HEK293T (cell line): ENCODE data around the gene CCDC51.

Source experiments
- CTCF ChIA-PET: fragments of 350-600 bp; formaldehyde crosslinking; extraction: SDS; loops from one replicate; lab custom pipeline; 2021; ENCODE audit warnings: antibody characterized with exemption, inconsistent platforms; lab: Yijun Ruan, JAX
- POLR2A ChIA-PET: fragments of 350-600 bp; formaldehyde crosslinking; extraction: SDS; loops from one replicate; lab custom pipeline; 2020; ENCODE audit warnings: antibody characterized with exemption, inconsistent platforms; lab: Yijun Ruan, JAX
- DNase-seq: peaks from one replicate; pipeline ENCODE4 v3.0.0; 2012; ENCODE audit warnings: mixed read lengths; ENCODE audit errors: extremely low spot score
- ARNT ChIP-seq: fragments of 450-650 bp; IDR thresholded peaks from 2 replicates; pipeline ENCODE4 v1.6.1; 2017; ENCODE audit warnings: mild to moderate bottlenecking
- BHLHE40 ChIP-seq: fragments of 450-650 bp; IDR thresholded peaks from 2 replicates; pipeline ENCODE4 v1.6.1; 2016; ENCODE audit warnings: mild to moderate bottlenecking, moderate library complexity, borderline replicate concordance
- CTBP1 ChIP-seq: fragments of 450-650 bp; IDR thresholded peaks from 2 replicates; pipeline ENCODE4 v1.6.1; 2016; ENCODE audit warnings: borderline replicate concordance
- ELF4 ChIP-seq: fragments of 450-650 bp; IDR thresholded peaks from 2 replicates; pipeline ENCODE4 v1.6.1; 2017; ENCODE audit warnings: antibody characterized with exemption
- FOXA1 ChIP-seq: fragments of 450-650 bp; IDR thresholded peaks from 2 replicates; pipeline ENCODE4 v1.6.1; 2016; ENCODE audit warnings: mild to moderate bottlenecking
- FOXK2 ChIP-seq: fragments of 450-650 bp; IDR thresholded peaks from 2 replicates; pipeline ENCODE4 v1.6.1; 2016; ENCODE audit warnings: mild to moderate bottlenecking
- FOXM1 ChIP-seq: fragments of 450-650 bp; IDR thresholded peaks from 2 replicates; pipeline ENCODE4 v1.6.1; 2017; ENCODE audit warnings: mild to moderate bottlenecking, borderline replicate concordance
- HDGF ChIP-seq: fragments of 450-650 bp; IDR thresholded peaks from 2 replicates; pipeline ENCODE4 v1.6.1; 2017; ENCODE audit warnings: antibody characterized with exemption, borderline replicate concordance
- L3MBTL2 ChIP-seq: fragments of 450-650 bp; conservative IDR thresholded peaks from 2 replicates; pipeline ENCODE4 v1.6.1; 2016; ENCODE audit warnings: mild to moderate bottlenecking
- LEF1 ChIP-seq: fragments of 450-650 bp; IDR thresholded peaks from 2 replicates; pipeline ENCODE4 v1.6.1; 2017; ENCODE audit warnings: mild to moderate bottlenecking, borderline replicate concordance
- NFRKB ChIP-seq: fragments of 450-650 bp; IDR thresholded peaks from 2 replicates; pipeline ENCODE4 v1.6.1; 2016; ENCODE audit warnings: mild to moderate bottlenecking, moderate library complexity
- PKNOX1 ChIP-seq: fragments of 450-650 bp; IDR thresholded peaks from 2 replicates; pipeline ENCODE4 v1.6.1; 2016
- SP1 ChIP-seq: fragments of 450-650 bp; IDR thresholded peaks from 2 replicates; pipeline ENCODE4 v1.6.1; 2017
- SUZ12 ChIP-seq: fragments of 450-650 bp; IDR thresholded peaks from 2 replicates; pipeline ENCODE4 v1.6.1; 2016; ENCODE audit warnings: mild to moderate bottlenecking
- TARDBP ChIP-seq: fragments of 450-650 bp; IDR thresholded peaks from 2 replicates; pipeline ENCODE4 v1.6.1; 2016
- ZNF384 ChIP-seq: fragments of 450-650 bp; IDR thresholded peaks from 2 replicates; pipeline ENCODE4 v1.6.1; 2016

CCDC51 gene

GRCh38 chr3:48409291-48410201 lies 30.4 kb downstream of the CCDC51 start:
- CTCF ChIA-PET = interaction anchor here (1.0 to 3.7 kb wide), 3 partner anchors 9 to 26 kb away, joined by 3 to 35 read pairs (median 9); no protein-coding TSS in a partner anchor
- no peak for DNase-seq
- no peak for TF ChIP-seq ELF4
- TF ChIP-seq PKNOX1 = no peak
- TF ChIP-seq NFRKB = no peak
- no peak for TF ChIP-seq FOXA1
- TF ChIP-seq SUZ12 = no peak
- no peak for TF ChIP-seq HDGF
- TF ChIP-seq ARNT = no peak
- TF ChIP-seq FOXK2 = no peak
- TF ChIP-seq CTBP1 = no peak
- no peak for TF ChIP-seq LEF1
- no peak for TF ChIP-seq FOXM1
- no peak for TF ChIP-seq SP1
- no peak for TF ChIP-seq BHLHE40
- TF ChIP-seq L3MBTL2 = no peak
- TF ChIP-seq ZNF384 = no peak
- POLR2A ChIA-PET = interaction anchor here (2.4 kb wide), 1 partner anchor 27 kb away, joined by 8 read pairs; no protein-coding TSS in a partner anchor

- ChIA-PET CTCF (interaction anchor here (0.9 to 3.7 kb wide), 5 partner anchors 8 to 135 kb away, joined by 3 to 35 read pairs (median 4); no protein-coding TSS in a partner anchor), POLR2A (interaction anchor here (2.4 kb wide), 1 partner anchor 27 kb away, joined by 8 read pairs; no protein-coding TSS in a partner anchor)
- TF ChIP-seq ELF4 = no peak
- DNase-seq = no peak
Observed at GRCh38 chr3:48408823-48409281, 31.1 kb downstream of the CCDC51 start.

GRCh38 chr3:48407542-48408099 lies 32.3 kb downstream of the CCDC51 start:
- TF ChIP-seq FOXK2 = no peak
- no peak for TF ChIP-seq FOXM1
- TF ChIP-seq FOXA1 = no peak
- TF ChIP-seq L3MBTL2 = no peak
- TF ChIP-seq ZNF384 = no peak
- TF ChIP-seq ELF4 = no peak
- no peak for TF ChIP-seq NFRKB
- TF ChIP-seq BHLHE40 = no peak
- no peak for TF ChIP-seq LEF1
- no peak for TF ChIP-seq SP1
- no peak for TF ChIP-seq SUZ12
- no peak for TF ChIP-seq TARDBP
- TF ChIP-seq CTBP1 = no peak
- no peak for TF ChIP-seq ARNT
- no peak for TF ChIP-seq HDGF
- no peak for TF ChIP-seq PKNOX1
- CTCF ChIA-PET = interaction anchor here (0.8 to 3.7 kb wide), 3 partner anchors 25 to 199 kb away, joined by 3 to 35 read pairs (median 9); no protein-coding TSS in a partner anchor
- POLR2A ChIA-PET = interaction anchor here (0.7 to 2.4 kb wide), 2 partner anchors 29 to 38 kb away, joined by 3 to 8 read pairs; partner anchors contain the start of gene ATRIP
- DNase-seq = no peak

GRCh38 chr3:48406443-48407431 lies 33.2 kb downstream of the CCDC51 start:
- ChIA-PET CTCF (interaction anchor here (0.8 to 3.7 kb wide), 2 partner anchors 29 to 198 kb away, joined by 3 to 35 read pairs; no protein-coding TSS in a partner anchor), POLR2A (interaction anchor here (2.4 kb wide), 1 partner anchor 29 kb away, joined by 8 read pairs; no protein-coding TSS in a partner anchor)
- TF ChIP-seq HDGF (no peak), ARNT (no peak), ELF4 (no peak), LEF1 (no peak), L3MBTL2 (no peak), FOXM1 (no peak), TARDBP (no peak), SUZ12 (no peak), NFRKB (no peak), BHLHE40 (no peak), SP1 (no peak), ZNF384 (no peak), FOXA1 (no peak), CTBP1 (no peak), PKNOX1 (no peak), FOXK2 (no peak)
- DNase-seq = no peak

- ChIA-PET POLR2A (no interaction called here), CTCF (interaction anchor here (3.7 to 8.0 kb wide), 2 partner anchors 29 to 30 kb away, joined by 35 to 213 read pairs; no protein-coding TSS in a partner anchor)
- no peak for DNase-seq
- TF ChIP-seq FOXA1 (no peak), FOXM1 (no peak), LEF1 (no peak), HDGF (no peak), TARDBP (no peak), ARNT (no peak), NFRKB (no peak), ELF4 (no peak), ZNF384 (no peak), SUZ12 (no peak), BHLHE40 (no peak), FOXK2 (no peak), L3MBTL2 (no peak), SP1 (no peak), PKNOX1 (no peak), CTBP1 (no peak)
Observed at GRCh38 chr3:48405971-48406370, 33.9 kb downstream of the CCDC51 start.
